LNCaP clone FGC (cell line): ENCODE measurements around the gene MTG1.

ENCODE experiments used
- DNase-seq: peaks from one replicate; pipeline ENCODE4 v3.0.0-alpha.2; 2011; ENCODE audit warnings: low read depth
- H3K4me3 ChIP-seq: 2 replicates; pipeline ENCODE4 v1.5.1; 2011; ENCODE audit warnings: mild to moderate bottlenecking, low read depth, low read length, control low read depth
- TF ChIP-seq, protein P1 (sequence below): IDR thresholded peaks from 2 replicates; pipeline ENCODE4 v1.5.1; 2012; ENCODE audit warnings: mild to moderate bottlenecking; ENCODE audit not compliant: control insufficient read depth, insufficient read depth; ENCODE audit errors: extremely low read depth

MTG1 gene

DNA sequence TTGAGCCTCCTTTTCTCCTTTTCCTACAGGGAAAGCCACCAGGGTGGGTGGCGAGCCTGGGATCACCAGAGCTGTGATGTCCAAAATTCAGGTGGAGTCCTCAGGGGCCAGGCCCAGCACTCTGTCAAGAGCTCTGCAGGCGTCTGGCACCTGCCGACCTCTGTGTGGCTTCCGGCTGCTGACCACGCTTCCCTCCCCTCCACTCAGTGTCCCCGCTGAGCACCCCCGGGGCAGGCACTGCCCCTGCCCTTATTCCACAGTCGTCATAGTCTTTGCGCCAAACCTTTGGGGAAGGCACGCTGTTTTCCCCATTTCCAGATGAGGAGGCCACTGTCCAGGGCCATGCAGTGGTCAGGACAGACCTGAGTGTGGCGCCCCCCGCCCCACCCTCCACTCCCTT lies 7.5 kb downstream of the MTG1 start:
- no peak for DNase-seq
- TF ChIP-seq, protein P1, sequence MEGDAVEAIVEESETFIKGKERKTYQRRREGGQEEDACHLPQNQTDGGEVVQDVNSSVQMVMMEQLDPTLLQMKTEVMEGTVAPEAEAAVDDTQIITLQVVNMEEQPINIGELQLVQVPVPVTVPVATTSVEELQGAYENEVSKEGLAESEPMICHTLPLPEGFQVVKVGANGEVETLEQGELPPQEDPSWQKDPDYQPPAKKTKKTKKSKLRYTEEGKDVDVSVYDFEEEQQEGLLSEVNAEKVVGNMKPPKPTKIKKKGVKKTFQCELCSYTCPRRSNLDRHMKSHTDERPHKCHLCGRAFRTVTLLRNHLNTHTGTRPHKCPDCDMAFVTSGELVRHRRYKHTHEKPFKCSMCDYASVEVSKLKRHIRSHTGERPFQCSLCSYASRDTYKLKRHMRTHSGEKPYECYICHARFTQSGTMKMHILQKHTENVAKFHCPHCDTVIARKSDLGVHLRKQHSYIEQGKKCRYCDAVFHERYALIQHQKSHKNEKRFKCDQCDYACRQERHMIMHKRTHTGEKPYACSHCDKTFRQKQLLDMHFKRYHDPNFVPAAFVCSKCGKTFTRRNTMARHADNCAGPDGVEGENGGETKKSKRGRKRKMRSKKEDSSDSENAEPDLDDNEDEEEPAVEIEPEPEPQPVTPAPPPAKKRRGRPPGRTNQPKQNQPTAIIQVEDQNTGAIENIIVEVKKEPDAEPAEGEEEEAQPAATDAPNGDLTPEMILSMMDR = no peak
- H3K4me3 ChIP-seq = no peak overlapping the region

GRCh38 chr10:133401981-133402725 lies 8.2 kb downstream of the MTG1 start:
- DNase-seq = no peak

DNA sequence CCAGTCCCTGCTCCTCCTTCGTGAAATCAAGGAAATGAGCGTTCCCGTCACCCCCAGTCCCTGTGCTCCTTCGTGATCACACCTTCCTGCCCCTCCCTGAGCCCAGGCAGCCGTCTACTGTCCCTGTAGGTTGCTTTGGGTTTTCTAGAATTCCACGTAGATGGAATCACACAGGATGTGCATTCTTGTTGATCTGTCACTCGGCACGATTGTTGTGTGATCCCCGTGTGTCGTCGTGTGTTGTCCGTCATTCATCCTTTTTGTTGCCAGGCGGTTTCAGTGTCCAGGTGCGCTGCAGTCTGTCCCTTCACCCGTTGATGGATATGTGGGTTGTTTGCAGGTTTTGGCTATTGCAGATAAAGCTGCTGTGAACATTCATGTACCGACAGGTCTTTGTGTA lies 9.4 kb downstream of the MTG1 start:
- H3K4me3 ChIP-seq = no peak overlapping the region
- TF ChIP-seq, protein P1 = no peak
- DNase-seq = no peak

More at GRCh38 chr10:133401981-133402725, 8.2 kb downstream of the MTG1 start:
- H3K4me3 ChIP-seq = no peak overlapping the region
- TF ChIP-seq, protein P1 = no peak

- DNase-seq = no peak
- TF ChIP-seq, protein P1 = no peak
- no peak overlapping the region for H3K4me3 ChIP-seq
These were observed 9.8 kb downstream of the MTG1 start for GRCh38 chr10:133403784-133404183.

DNA sequence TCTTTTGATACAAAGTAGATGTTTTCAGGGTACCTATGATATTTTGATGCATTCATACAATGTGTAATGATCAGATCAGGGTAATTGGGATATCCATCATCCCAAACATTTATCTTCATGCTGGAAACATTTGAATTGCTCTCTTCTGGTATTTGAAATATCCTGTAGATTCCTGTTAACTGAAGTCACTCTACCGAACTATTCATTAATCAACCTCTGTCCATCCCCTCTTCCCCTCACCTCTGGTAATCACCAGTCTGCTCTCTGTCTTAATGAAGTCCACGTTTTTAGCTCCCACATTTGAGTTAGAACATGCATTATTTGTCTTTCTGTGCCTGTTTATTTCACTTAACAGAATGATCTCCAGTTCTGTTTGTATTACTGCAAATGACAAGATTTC lies 11.3 kb downstream of the MTG1 start:
- TF ChIP-seq, protein P1 = no peak
- no peak overlapping the region for H3K4me3 ChIP-seq
- DNase-seq = no peak

- DNase-seq = no peak
- TF ChIP-seq, protein P1 = no peak
These were observed 12.0 kb downstream of the MTG1 start for GRCh38 chr10:133405844-133406527.

More at GRCh38 chr10:133405844-133406527, 12.0 kb downstream of the MTG1 start:
- H3K4me3 ChIP-seq = no peak overlapping the region
